NCI-H460 (cell line): Measurements from ENCODE around the gene GPBAR1. TPM values are rescaled to one million over a fixed set of nuclear protein-coding genes. Genes with fewer than 3 reads are reported as not detected.

ENCODE experiments used
- DNase-seq: peaks from one replicate; pipeline ENCODE4 v3.0.0-alpha.2; 2016; ENCODE audit warnings: low read depth; ENCODE audit errors: extremely low read depth
- polyA plus RNA-seq: library from polyadenylated mRNA; depleted of rRNA; stranded (reverse); fragments of >200 nt; gene quantifications from 2 replicates; pipeline ENCODE4 v1.2.3, GENCODE V29; 2014; cell fraction: nucleus; rRNA removed
- total RNA-seq: library from RNA; depleted of rRNA; stranded (reverse); fragments of >200 nt; shearing (Covaris generic); gene quantifications from 2 replicates; pipeline ENCODE4 v1.2.3, GENCODE V29; 2014; rRNA removed

GPBAR1 gene, protein sequence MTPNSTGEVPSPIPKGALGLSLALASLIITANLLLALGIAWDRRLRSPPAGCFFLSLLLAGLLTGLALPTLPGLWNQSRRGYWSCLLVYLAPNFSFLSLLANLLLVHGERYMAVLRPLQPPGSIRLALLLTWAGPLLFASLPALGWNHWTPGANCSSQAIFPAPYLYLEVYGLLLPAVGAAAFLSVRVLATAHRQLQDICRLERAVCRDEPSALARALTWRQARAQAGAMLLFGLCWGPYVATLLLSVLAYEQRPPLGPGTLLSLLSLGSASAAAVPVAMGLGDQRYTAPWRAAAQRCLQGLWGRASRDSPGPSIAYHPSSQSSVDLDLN
- total RNA-seq, result 0.15 TPM in 1 of 2 replicates, not detected in the other
- not detected in 2 replicates for polyA plus RNA-seq

- no peak for DNase-seq
Observed at GRCh38 chr2:218260742-218261422, at the start of gene GPBAR1. Gene GPBAR1, plus strand, starts transcription at chr2:218261015. Its CDS starts 1,710 bp downstream, at chr2:218262725.

DNA sequence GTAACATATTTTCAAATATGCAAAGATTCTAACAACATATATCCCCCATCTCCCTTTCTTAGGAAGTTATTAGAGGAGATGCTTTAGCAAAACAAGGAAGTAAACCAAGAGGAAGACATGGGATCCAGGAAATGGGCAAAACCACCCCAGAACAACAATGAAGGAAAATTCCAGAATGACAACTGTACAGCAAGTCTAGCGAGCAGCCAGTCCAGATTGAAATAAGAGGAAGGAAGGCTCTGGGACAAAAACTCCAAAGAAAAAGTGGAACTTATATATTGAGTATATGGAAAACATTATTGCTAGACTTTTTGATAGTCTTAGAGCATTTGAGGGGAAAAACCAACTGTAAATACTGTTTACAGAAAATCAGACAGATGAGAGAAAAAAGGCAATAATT lies 46.7 kb upstream of the GPBAR1 start:
- no peak for DNase-seq

DNA sequence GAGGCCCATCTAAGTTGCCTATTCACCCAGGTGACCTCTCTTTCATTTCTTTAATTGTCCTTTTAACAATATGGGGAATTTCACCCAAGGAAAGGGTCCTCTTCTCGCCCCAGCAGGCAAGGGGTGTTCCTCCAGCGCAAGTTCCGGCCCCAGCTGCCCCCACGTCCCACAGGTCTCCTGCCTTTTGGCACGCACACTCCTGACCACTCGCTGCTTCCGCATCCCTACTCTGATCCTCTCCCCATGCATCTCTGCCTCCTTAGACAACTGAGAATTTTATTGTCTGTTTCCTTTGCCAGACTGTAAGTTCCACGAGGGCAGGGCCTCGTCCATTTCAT lies 44.5 kb upstream of the GPBAR1 start:
- DNase-seq, result no peak

GRCh38 chr2:218216674-218217359 lies 44.0 kb upstream of the GPBAR1 start, which contains the start of gene ARPC2:
Gene ARPC2, plus strand, starts transcription at chr2:218217189. Its CDS starts 282 bp downstream, at chr2:218217471.
- peak; percentile 86 for DNase-seq

GRCh38 chr2:218217360-218218267 lies 43.2 kb upstream of the GPBAR1 start:
- no peak for DNase-seq

GRCh38 chr2:218218268-218219185 lies 42.3 kb upstream of the GPBAR1 start:
- DNase-seq, result no peak

GRCh38 chr2:218219934-218220333 lies 40.9 kb upstream of the GPBAR1 start:
- no peak for DNase-seq

DNA sequence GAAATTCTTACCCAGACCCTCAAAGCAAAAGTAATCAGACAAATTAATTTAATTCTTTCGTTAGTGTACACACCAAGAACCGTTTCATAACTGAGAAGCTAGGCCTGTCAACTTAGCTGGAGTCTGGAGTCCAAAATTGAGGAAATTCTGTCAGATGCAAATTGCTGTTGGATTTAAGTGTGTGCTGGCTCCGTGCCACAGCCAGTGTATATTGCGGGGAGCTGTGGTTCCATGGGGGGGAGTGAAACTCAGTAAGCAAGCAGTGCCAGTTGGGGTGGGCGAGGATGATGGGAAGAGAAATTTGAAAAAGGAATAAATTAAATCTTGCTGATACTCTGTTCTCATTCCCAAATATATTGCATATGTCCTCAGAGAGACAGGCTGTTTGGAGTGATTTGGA lies 39.8 kb upstream of the GPBAR1 start:
- no peak for DNase-seq

GRCh38 chr2:218223046-218223445 lies 37.8 kb upstream of the GPBAR1 start:
- DNase-seq, result no peak

- DNase-seq, result no peak
Observed at GRCh38 chr2:218224186-218224585, 36.6 kb upstream of the GPBAR1 start.

DNA sequence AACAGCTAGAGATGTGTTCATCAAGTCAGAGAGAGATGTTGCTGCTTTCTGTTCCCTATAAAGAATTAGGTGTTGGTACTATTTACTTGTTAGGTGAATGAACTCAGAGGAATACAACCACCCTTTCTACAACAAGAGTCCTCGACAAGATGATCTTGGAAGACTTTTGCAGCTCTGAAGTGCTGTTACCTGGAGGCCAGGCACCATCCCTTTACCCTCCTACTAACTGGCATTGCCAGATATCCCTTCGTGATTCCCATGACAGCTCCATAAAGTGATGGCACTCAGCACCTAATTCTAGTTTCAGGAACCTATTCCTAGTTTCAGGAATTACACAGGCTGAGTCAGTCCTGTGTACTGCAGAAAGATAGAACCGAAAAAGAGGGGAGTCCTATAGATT lies 33.9 kb upstream of the GPBAR1 start:
- no peak for DNase-seq

- DNase-seq, result no peak
Observed at GRCh38 chr2:218228366-218229090, 32.3 kb upstream of the GPBAR1 start.

GRCh38 chr2:218229239-218229638 lies 31.6 kb upstream of the GPBAR1 start:
- no peak for DNase-seq

GRCh38 chr2:218229851-218230250 lies 31.0 kb upstream of the GPBAR1 start:
- DNase-seq, result no peak

DNA sequence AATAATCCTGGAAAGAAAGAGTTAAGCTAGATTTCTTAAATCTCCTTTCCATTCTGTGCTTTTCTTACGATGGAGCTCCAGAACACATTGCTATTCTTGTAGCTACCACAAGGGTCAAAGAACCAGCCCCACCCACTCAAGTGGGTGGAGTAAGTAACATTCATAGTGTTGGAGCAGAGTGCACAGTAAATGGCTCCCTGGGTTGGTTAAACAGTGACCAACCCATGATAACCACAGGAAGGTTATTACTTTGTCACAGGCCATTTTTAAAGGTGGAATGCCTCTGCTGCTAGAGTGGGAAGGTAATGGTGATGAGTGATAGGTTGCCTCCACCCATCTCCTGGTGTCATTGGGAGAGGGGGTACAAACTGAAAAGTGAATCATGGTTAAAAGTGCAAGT lies 29.9 kb upstream of the GPBAR1 start:
- DNase-seq, result no peak

DNA sequence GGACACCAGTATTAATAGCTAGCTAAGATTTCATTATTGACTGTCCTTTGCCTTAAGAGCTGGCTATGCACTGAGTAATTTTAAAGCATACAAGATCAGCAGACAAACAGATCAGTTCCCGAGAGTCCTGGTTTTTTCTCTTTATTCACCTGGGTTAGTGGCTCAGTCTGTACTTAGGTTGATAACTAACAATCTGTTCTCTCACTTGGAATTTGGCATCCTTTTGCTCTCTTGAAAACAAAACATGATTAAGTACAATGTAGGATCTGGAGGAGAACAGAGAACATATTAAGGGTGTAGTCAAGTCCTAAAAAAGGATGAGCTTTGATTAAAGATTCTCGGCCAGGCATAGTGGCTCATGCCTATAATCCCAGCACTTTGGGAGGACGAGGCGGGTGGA lies 27.3 kb upstream of the GPBAR1 start:
- no peak for DNase-seq

- DNase-seq, result no peak
Observed at GRCh38 chr2:218234521-218234920, 26.3 kb upstream of the GPBAR1 start.

DNA sequence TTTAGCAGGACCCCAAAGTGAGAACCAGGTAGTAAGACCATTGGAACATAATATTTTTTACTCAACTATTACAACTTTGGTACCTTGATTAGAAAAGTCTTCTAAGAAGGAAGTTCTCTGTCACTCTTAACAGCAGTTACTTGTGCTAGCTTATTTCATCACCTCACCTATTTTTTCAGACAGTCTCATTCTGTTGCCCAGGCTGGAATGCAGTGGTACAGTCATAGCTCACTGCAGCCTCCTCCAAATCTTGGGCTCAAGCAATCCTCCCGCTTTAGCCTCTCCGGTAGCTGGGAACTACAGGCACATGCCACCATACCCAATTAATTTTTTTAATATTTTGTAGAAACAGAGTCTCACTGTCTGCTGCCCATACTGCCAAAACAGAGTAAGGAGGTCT lies 25.8 kb upstream of the GPBAR1 start:
- DNase-seq, result no peak

- DNase-seq, result no peak
Observed at GRCh38 chr2:218236829-218237228, 24.0 kb upstream of the GPBAR1 start.
